Parathyroid adenoma (tissue), 2 donors: ENCODE results near the gene TNPO1.

Experiments
- H2AFZ ChIP-seq: fragments of 300-600 bp; sonication (generic); one replicate; pipeline ENCODE4 v1.7.0; 2017; ENCODE audit warnings: antibody characterized with exemption, mild to moderate bottlenecking
- H3K27ac ChIP-seq: fragments of 300-600 bp; sonication (generic); one replicate; pipeline ENCODE4 v1.7.0; 2017
- H3K27me3 ChIP-seq: fragments of 300-600 bp; sonication (generic); one replicate; pipeline ENCODE4 v1.7.0; 2017; ENCODE audit warnings: low read length; ENCODE audit not compliant: control insufficient read depth, insufficient read depth
- H3K36me3 ChIP-seq: fragments of 300-600 bp; sonication (generic); one replicate; pipeline ENCODE4 v1.7.0; 2017; ENCODE audit warnings: low read length; ENCODE audit not compliant: control insufficient read depth, insufficient read depth
- H3K4me1 ChIP-seq: fragments of 300-600 bp; sonication (generic); one replicate; pipeline ENCODE4 v1.7.0; 2017; ENCODE audit warnings: control low read depth
- H3K4me2 ChIP-seq: fragments of 300-600 bp; sonication (generic); one replicate; pipeline ENCODE4 v1.7.0; 2017; ENCODE audit warnings: low read length
- H3K4me3 ChIP-seq: fragments of 300-600 bp; sonication (generic); one replicate; pipeline ENCODE4 v1.7.0; 2017; ENCODE audit warnings: low read depth, low read length
- H3K79me2 ChIP-seq: fragments of 300-600 bp; sonication (generic); one replicate; pipeline ENCODE4 v1.7.0; 2017; ENCODE audit warnings: control low read depth
- H3K9ac ChIP-seq: fragments of 300-600 bp; sonication (generic); one replicate; pipeline ENCODE4 v1.7.0; 2017; ENCODE audit warnings: mild to moderate bottlenecking
- H3K9me3 ChIP-seq: fragments of 300-600 bp; sonication (generic); one replicate; pipeline ENCODE4 v1.7.0; 2017; ENCODE audit warnings: low read length; ENCODE audit not compliant: control insufficient read depth
- CTCF ChIP-seq: fragments of 300-600 bp; sonication (generic); IDR thresholded peaks from one replicate; pipeline ENCODE4 v1.7.0; 2017; ENCODE audit warnings: antibody characterized with exemption, mild to moderate bottlenecking
- donor health status: primary hyperparathyroidism.

Gene TNPO1

GRCh38 chr5:72835633-72836032 is 19.2 kb downstream of the TNPO1 start:
- Histone ChIP-seq H3K36me3 (no peaks in the 10 kb centered on the region), H3K27ac (no peak overlapping the region), H3K79me2 (peaks cover 40% of the 10 kb centered on the region), H3K4me3 (no peak overlapping the region), H3K4me2 (no peak overlapping the region), H3K9ac (no peak overlapping the region), H2AFZ (no peak overlapping the region), H3K27me3 (no peaks in the 10 kb centered on the region), H3K4me1 (no peaks in the 10 kb centered on the region), H3K9me3 (no peaks in the 10 kb centered on the region)
- no peak for TF ChIP-seq CTCF

- peaks cover 43% of the 10 kb centered on the region for H3K79me2 ChIP-seq
- H3K27me3 ChIP-seq = no peaks in the 10 kb centered on the region
- H3K4me2 ChIP-seq = no peak overlapping the region
- no peaks in the 10 kb centered on the region for H3K9me3 ChIP-seq
- H3K27ac ChIP-seq = no peak overlapping the region
- no peaks in the 10 kb centered on the region for H3K36me3 ChIP-seq
- TF ChIP-seq CTCF = no peak
- no peaks in the 10 kb centered on the region for H3K4me1 ChIP-seq
- H3K9ac ChIP-seq = no peak overlapping the region
- H3K4me3 ChIP-seq = no peak overlapping the region
- no peak overlapping the region for H2AFZ ChIP-seq
Observed at GRCh38 chr5:72836810-72837209, 20.3 kb downstream of the TNPO1 start.

- no peaks in the 10 kb centered on the region for H3K27me3 ChIP-seq
- TF ChIP-seq CTCF = no peak
- no peak overlapping the region for H3K9ac ChIP-seq
- H3K9me3 ChIP-seq = no peaks in the 10 kb centered on the region
- H3K4me2 ChIP-seq = no peak overlapping the region
- H3K27ac ChIP-seq = no peak overlapping the region
- no peak overlapping the region for H3K4me3 ChIP-seq
- H3K79me2 ChIP-seq = peaks cover 36% of the 10 kb centered on the region
- no peak overlapping the region for H2AFZ ChIP-seq
- no peaks in the 10 kb centered on the region for H3K36me3 ChIP-seq
- no peaks in the 10 kb centered on the region for H3K4me1 ChIP-seq
Observed at GRCh38 chr5:72837524-72838096, 21.1 kb downstream of the TNPO1 start.

- Histone ChIP-seq H3K9ac (no peak overlapping the region), H3K36me3 (no peaks in the 10 kb centered on the region), H3K9me3 (no peaks in the 10 kb centered on the region), H2AFZ (no peak overlapping the region), H3K27ac (no peak overlapping the region), H3K4me3 (no peak overlapping the region), H3K4me1 (peaks cover 4% of the 10 kb centered on the region), H3K79me2 (peaks cover 33% of the 10 kb centered on the region), H3K4me2 (no peak overlapping the region), H3K27me3 (no peaks in the 10 kb centered on the region)
- TF ChIP-seq CTCF = no peak
Observed at GRCh38 chr5:72840041-72840440, 23.6 kb downstream of the TNPO1 start.
